H9 (cell line): Measurements from ENCODE around the gene KIF21B. TPM values are rescaled to one million over a fixed set of nuclear protein-coding genes. Genes with fewer than 3 reads are reported as not detected.

Experiments used
- DNase-seq: peaks from one replicate; pipeline ENCODE4 v3.0.0-alpha.2; 2017
- H2AFZ ChIP-seq: one replicate; pipeline ENCODE4 v1.6.1; 2013; ENCODE audit warnings: mild to moderate bottlenecking, low read length, control low read depth, moderate library complexity
- H2AK5ac ChIP-seq: 2 replicates; pipeline ENCODE4 v1.6.1; 2013; ENCODE audit warnings: low read length, control low read depth, mixed read lengths; ENCODE audit not compliant: insufficient read length
- H2BK120ac ChIP-seq: one replicate; pipeline ENCODE4 v1.6.1; 2013; ENCODE audit warnings: low read depth, mild to moderate bottlenecking, low read length, control low read depth, inconsistent platforms; ENCODE audit not compliant: poor library complexity, severe bottlenecking
- H2BK12ac ChIP-seq: 2 replicates; pipeline ENCODE4 v1.6.1; 2013; ENCODE audit warnings: low read length, control low read depth, mixed read lengths, low read depth; ENCODE audit not compliant: insufficient read length
- H2BK15ac ChIP-seq: 2 replicates; pipeline ENCODE4 v1.6.1; 2013; ENCODE audit warnings: low read depth, low read length, control low read depth
- H2BK20ac ChIP-seq: one replicate; pipeline ENCODE4 v1.6.1; 2013; ENCODE audit warnings: low read depth, mild to moderate bottlenecking, low read length, control low read depth, inconsistent platforms; ENCODE audit not compliant: poor library complexity, severe bottlenecking
- H2BK5ac ChIP-seq: 2 replicates; pipeline ENCODE4 v1.6.1; 2013; ENCODE audit warnings: low read length, control low read depth, mixed read lengths; ENCODE audit not compliant: insufficient read length
- H3K14ac ChIP-seq: 2 replicates; pipeline ENCODE4 v1.6.1; 2013; ENCODE audit warnings: low read length, control low read depth; ENCODE audit not compliant: insufficient read depth
- H3K18ac ChIP-seq: 2 replicates; pipeline ENCODE4 v1.6.1; 2013; ENCODE audit warnings: low read depth, mild to moderate bottlenecking, mixed read lengths, low read length, control low read depth; ENCODE audit not compliant: insufficient read length
- H3K23ac ChIP-seq: 2 replicates; pipeline ENCODE4 v1.6.1; 2013; ENCODE audit warnings: low read length, control low read depth, mixed read lengths, low read depth; ENCODE audit not compliant: insufficient read length
- H3K23me2 ChIP-seq: 2 replicates; pipeline ENCODE4 v1.6.1; 2013; ENCODE audit warnings: low read depth, mild to moderate bottlenecking, mixed read lengths, low read length, control low read depth; ENCODE audit not compliant: insufficient read length, poor library complexity, severe bottlenecking
- H3K27ac ChIP-seq: 2 replicates; pipeline ENCODE4 v1.5.1; 2013; ENCODE audit warnings: low read length, control low read depth, mixed read lengths, low read depth; ENCODE audit not compliant: insufficient read length
- H3K27me3 ChIP-seq: 2 replicates; pipeline ENCODE4 v1.6.1; 2013; ENCODE audit warnings: low read length, control low read depth, inconsistent platforms; ENCODE audit not compliant: insufficient read depth
- H3K4ac ChIP-seq: 2 replicates; pipeline ENCODE4 v1.6.1; 2013; ENCODE audit warnings: low read depth, mild to moderate bottlenecking, control low read depth, inconsistent platforms, low read length, moderate library complexity
- H3K4me1 ChIP-seq: 2 replicates; pipeline ENCODE4 v1.6.1; 2013; ENCODE audit warnings: low read length, control low read depth, inconsistent platforms; ENCODE audit not compliant: insufficient read depth
- H3K4me2 ChIP-seq: 2 replicates; pipeline ENCODE4 v1.6.1; 2013; ENCODE audit warnings: low read length, control low read depth, mixed read lengths; ENCODE audit not compliant: insufficient read length, insufficient read depth
- H3K56ac ChIP-seq: 2 replicates; pipeline ENCODE4 v1.6.1; 2013; ENCODE audit warnings: low read depth, mild to moderate bottlenecking, mixed read lengths, low read length, control low read depth; ENCODE audit not compliant: insufficient read length
- H3K79me1 ChIP-seq: 2 replicates; pipeline ENCODE4 v1.6.1; 2013; ENCODE audit warnings: low read depth, mild to moderate bottlenecking, moderate library complexity, low read length, control low read depth, inconsistent platforms; ENCODE audit not compliant: insufficient read depth, poor library complexity, severe bottlenecking
- H3K79me2 ChIP-seq: 2 replicates; pipeline ENCODE4 v1.6.1; 2013; ENCODE audit warnings: low read length, control low read depth, inconsistent platforms; ENCODE audit not compliant: insufficient read depth
- H3K9ac ChIP-seq: 2 replicates; pipeline ENCODE4 v1.6.1; 2013; ENCODE audit warnings: low read length, control low read depth, mixed read lengths; ENCODE audit not compliant: insufficient read length; ENCODE audit errors: extremely low read depth
- H3K9me3 ChIP-seq: one replicate; pipeline ENCODE4 v1.6.1; 2013; ENCODE audit warnings: low read depth, low read length, inconsistent platforms; ENCODE audit not compliant: control insufficient read depth
- H3T11ph ChIP-seq: one replicate; pipeline ENCODE4 v1.6.1; 2013; ENCODE audit warnings: mild to moderate bottlenecking, low read length, control low read depth, inconsistent platforms
- H4K20me1 ChIP-seq: one replicate; pipeline ENCODE4 v1.6.1; 2013; ENCODE audit not compliant: control insufficient read depth, insufficient read length, insufficient read depth
- H4K5ac ChIP-seq: 2 replicates; pipeline ENCODE4 v1.6.1; 2013; ENCODE audit warnings: low read depth, mild to moderate bottlenecking, mixed read lengths, low read length, control low read depth; ENCODE audit not compliant: insufficient read length
- H4K8ac ChIP-seq: replicated peaks from 2 replicates; pipeline ENCODE4 v1.6.1; 2013; ENCODE audit warnings: low read length, control low read depth, mixed read lengths, low read depth; ENCODE audit not compliant: insufficient read length
- H4K91ac ChIP-seq: 2 replicates; pipeline ENCODE4 v1.6.1; 2013; ENCODE audit warnings: low read depth, mild to moderate bottlenecking, moderate library complexity, mixed read lengths, low read length, control low read depth; ENCODE audit not compliant: insufficient read length
- H3K27ac Mint-ChIP-seq, 3 experiments: 2 replicates in 2 of 3; 3 replicates in 1 of 3; pipeline ENCODE4 v1.8.0; 2020 to 2021; ENCODE audit warnings: mixed read lengths in 3 of 3, mild to moderate bottlenecking in 1 of 3, moderate library complexity in 1 of 3
- H3K27me3 Mint-ChIP-seq: 2 replicates; pipeline ENCODE4 v1.8.0; 2021; ENCODE audit warnings: low read depth, mild to moderate bottlenecking, moderate library complexity, mixed read lengths
- H3K36me3 Mint-ChIP-seq, 3 experiments: 2 replicates in 2 of 3; 3 replicates in 1 of 3; pipeline ENCODE4 v1.8.0; 2020 to 2021; ENCODE audit warnings: low read depth in 3 of 3, mixed read lengths in 3 of 3; ENCODE audit not compliant: insufficient read depth in 1 of 3
- H3K4me1 Mint-ChIP-seq, 2 experiments: 2 replicates each; pipeline ENCODE4 v1.8.0; 2020; ENCODE audit warnings: mixed read lengths in 2 of 2
- H3K4me3 Mint-ChIP-seq, 2 experiments: 2 replicates in 1 of 2; 3 replicates in 1 of 2; pipeline ENCODE4 v1.8.0; 2020 to 2021; ENCODE audit warnings: mild to moderate bottlenecking in 2 of 2, mixed read lengths in 2 of 2, moderate library complexity in 1 of 2
- H3K9me3 Mint-ChIP-seq, 2 experiments: 2 replicates in 1 of 2; 3 replicates in 1 of 2; pipeline ENCODE4 v1.8.0; 2020; ENCODE audit warnings: mild to moderate bottlenecking in 2 of 2, mixed read lengths in 2 of 2, moderate library complexity in 1 of 2
- WGBS: extraction: QIAGEN DNeasy Blood & Tissue Kit; methylation state at CpG from one replicate; pipeline ENCODE4 v1.1.7; 2013; ENCODE audit warnings: missing lambda C conversion rate, low lambda C conversion rate, mixed read lengths; ENCODE audit not compliant: insufficient read length; ENCODE audit errors: extremely low coverage; 5-methylcytosine and 5-hydroxymethylcytosine counted together
- total RNA-seq: library from RNA; stranded (reverse); gene quantifications from 2 replicates; pipeline ENCODE4 v1.2.1, GENCODE V29; 2021
- TF ChIP-seq, protein P1 (sequence below): fragments of 200-600 bp; sonication (generic); conservative IDR thresholded peaks from 3 replicates; pipeline ENCODE4 v1.8.0; 2021; ENCODE audit warnings: antibody characterized with exemption, mild to moderate bottlenecking

KIF21B gene
- total RNA-seq, 1 experiment from 2014 or later, result 7.5 TPM

DNA sequence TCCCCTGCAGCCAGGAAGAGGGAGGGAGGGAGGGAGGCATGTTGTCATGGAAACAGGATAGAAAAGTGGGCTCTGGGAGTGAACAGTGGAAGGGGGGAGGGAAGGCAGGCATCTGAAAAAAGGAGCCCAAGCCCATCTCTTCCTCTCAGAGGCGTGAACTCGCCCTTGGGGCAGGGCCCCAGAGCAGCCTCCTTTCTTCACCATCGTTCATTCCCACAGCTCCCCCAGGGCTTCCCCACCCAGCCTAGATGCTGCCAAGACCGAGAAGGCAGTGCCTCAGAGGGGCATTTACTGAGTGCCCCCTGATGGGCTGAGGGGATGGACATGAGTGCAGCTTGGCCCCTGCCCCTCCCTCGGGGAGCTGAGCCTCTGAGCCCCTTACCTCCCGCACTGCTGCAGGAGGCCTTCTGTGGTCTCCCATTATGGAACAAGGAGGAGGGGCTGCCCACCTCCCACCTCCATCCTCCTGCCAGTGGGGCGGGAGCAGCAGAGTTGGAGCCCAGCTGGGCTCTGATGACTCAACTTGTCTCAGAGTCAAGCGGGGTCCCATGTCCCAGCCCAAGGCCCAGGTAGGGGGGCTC lies 39.1 kb upstream of the KIF21B start:
- H3K27ac Mint-ChIP-seq, result no peak overlapping the region
- H3K27me3 ChIP-seq, result no peaks in the 10 kb centered on the region

More for the DNA sequence above, 39.1 kb upstream of the KIF21B start:
- H3K9ac ChIP-seq, result no peak overlapping the region
- Mint-ChIP-seq H3K9me3 (no peaks in the 10 kb centered on the region), H3K4me1 (peaks cover 21 to 36% of the 10 kb centered on the region in 2 experiments), H3K27me3 (peaks cover under 1% of the 10 kb centered on the region; the same call in 1 of the 2 replicates), H3K4me3 (no peak overlapping the region), H3K36me3 (no peaks in the 10 kb centered on the region)
- no peak overlapping the region for H2AK5ac ChIP-seq
- H2BK120ac ChIP-seq, result no peak overlapping the region
- H3K23me2 ChIP-seq, result no peaks in the 10 kb centered on the region
- TF ChIP-seq, protein P1, sequence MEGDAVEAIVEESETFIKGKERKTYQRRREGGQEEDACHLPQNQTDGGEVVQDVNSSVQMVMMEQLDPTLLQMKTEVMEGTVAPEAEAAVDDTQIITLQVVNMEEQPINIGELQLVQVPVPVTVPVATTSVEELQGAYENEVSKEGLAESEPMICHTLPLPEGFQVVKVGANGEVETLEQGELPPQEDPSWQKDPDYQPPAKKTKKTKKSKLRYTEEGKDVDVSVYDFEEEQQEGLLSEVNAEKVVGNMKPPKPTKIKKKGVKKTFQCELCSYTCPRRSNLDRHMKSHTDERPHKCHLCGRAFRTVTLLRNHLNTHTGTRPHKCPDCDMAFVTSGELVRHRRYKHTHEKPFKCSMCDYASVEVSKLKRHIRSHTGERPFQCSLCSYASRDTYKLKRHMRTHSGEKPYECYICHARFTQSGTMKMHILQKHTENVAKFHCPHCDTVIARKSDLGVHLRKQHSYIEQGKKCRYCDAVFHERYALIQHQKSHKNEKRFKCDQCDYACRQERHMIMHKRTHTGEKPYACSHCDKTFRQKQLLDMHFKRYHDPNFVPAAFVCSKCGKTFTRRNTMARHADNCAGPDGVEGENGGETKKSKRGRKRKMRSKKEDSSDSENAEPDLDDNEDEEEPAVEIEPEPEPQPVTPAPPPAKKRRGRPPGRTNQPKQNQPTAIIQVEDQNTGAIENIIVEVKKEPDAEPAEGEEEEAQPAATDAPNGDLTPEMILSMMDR, result no peak
- no peak overlapping the region for H2BK20ac ChIP-seq
- H4K91ac ChIP-seq, result no peak overlapping the region
- H3K79me1 ChIP-seq, result no peaks in the 10 kb centered on the region
- H3K4me2 ChIP-seq, result no peak overlapping the region
- no peak overlapping the region for H3T11ph ChIP-seq
- H4K20me1 ChIP-seq, result no peaks in the 10 kb centered on the region
- H3K4ac ChIP-seq, result no peak overlapping the region
- H3K56ac ChIP-seq, result no peak overlapping the region
- no CpG with 5 or more reads among the region's 8 CpGs for WGBS
- H4K8ac ChIP-seq, result no peak overlapping the region
- H2BK5ac ChIP-seq, result no peak overlapping the region
- no peak overlapping the region for H4K5ac ChIP-seq
- peaks cover 5% of the 10 kb centered on the region; the same call in 1 of the 2 replicates for H3K4me1 ChIP-seq
- H2BK15ac ChIP-seq, result no peak overlapping the region
- H3K14ac ChIP-seq, result no peak overlapping the region
- H3K27ac ChIP-seq, result no peak overlapping the region
- H2BK12ac ChIP-seq, result no peak overlapping the region
- H3K23ac ChIP-seq, result no peak overlapping the region
- no peaks in the 10 kb centered on the region for H3K9me3 ChIP-seq
- H3K79me2 ChIP-seq, result no peaks in the 10 kb centered on the region
- no peak overlapping the region for H2AFZ ChIP-seq
- no peak overlapping the region for H3K18ac ChIP-seq
- peak; percentile 46 for DNase-seq
